H1 (cell line): ENCODE results near the gene EPRS1. TPM values are rescaled to one million over a fixed set of nuclear protein-coding genes. Genes with fewer than 3 reads are reported as not detected.

ENCODE experiments used
- CTCF ChIA-PET: fragments of 300-600 bp; sonication (Branson Sonifier 250); formaldehyde crosslinking; loops from one replicate; lab custom pipeline; 2021; ENCODE audit not compliant: partially characterized antibody; lab: Charles Lee
- POLR2A ChIA-PET: fragments of 300-600 bp; sonication (Branson Sonifier 250); formaldehyde crosslinking; loops from one replicate; lab custom pipeline; 2021; ENCODE audit warnings: inconsistent platforms; ENCODE audit not compliant: partially characterized antibody; lab: Charles Lee
- DNase-seq, 2 experiments: peaks; one replicate each; pipeline versions ENCODE4 v3.0.0 to v3.0.0-alpha.2; 2010 to 2022; ENCODE audit warnings: low spot score in 2 of 2, low read depth in 1 of 2, mixed read lengths in 1 of 2
- FAIRE-seq: peaks from 2 replicates; lab custom pipeline; 2011; peaks lifted over from hg19 to GRCh38; lab: Jason Lieb, UNC
- H2AFZ ChIP-seq: 2 replicates; pipeline ENCODE4 v1.8.1; 2012; ENCODE audit warnings: low read length, inconsistent platforms
- H2AK5ac ChIP-seq: 2 replicates; pipeline ENCODE4 v1.6.1; 2013; ENCODE audit warnings: low read depth, low read length
- H2BK120ac ChIP-seq: replicated peaks from 2 replicates; pipeline ENCODE3; 2013; ENCODE audit warnings: low read depth, low read length, inconsistent platforms
- H2BK12ac ChIP-seq: 2 replicates; pipeline ENCODE4 v1.6.1; 2013; ENCODE audit warnings: low read depth, low read length
- H2BK15ac ChIP-seq: 2 replicates; pipeline ENCODE4 v1.6.1; 2013; ENCODE audit warnings: low read length
- H2BK20ac ChIP-seq: 2 replicates; pipeline ENCODE4 v1.6.1; 2013; ENCODE audit warnings: low read length
- H2BK5ac ChIP-seq: 2 replicates; pipeline ENCODE4 v1.6.1; 2013; ENCODE audit warnings: low read depth, low read length
- H3K14ac ChIP-seq: 2 replicates; pipeline ENCODE4 v1.6.1; 2013; ENCODE audit warnings: inconsistent platforms; ENCODE audit not compliant: insufficient read length
- H3K18ac ChIP-seq: 2 replicates; pipeline ENCODE4 v1.6.1; 2013; ENCODE audit warnings: low read length; ENCODE audit errors: extremely low read depth
- H3K23ac ChIP-seq: 2 replicates; pipeline ENCODE4 v1.6.1; 2013; ENCODE audit warnings: inconsistent platforms; ENCODE audit not compliant: insufficient read length
- H3K23me2 ChIP-seq: 2 replicates; pipeline ENCODE4 v1.6.1; 2013; ENCODE audit warnings: low read depth, low read length
- H3K27ac ChIP-seq: 2 replicates; pipeline ENCODE4 v1.6.1; 2011; ENCODE audit warnings: low read depth, low read length, inconsistent platforms
- H3K27me3 ChIP-seq, 4 experiments: replicated peaks in 1 of 4; 1 replicate in 1 of 4; 2 replicates in 3 of 4; pipeline versions ENCODE4 v1.6.1 to v1.8.1; 2011 to 2013; ENCODE audit warnings: low read length in 3 of 4, mild to moderate bottlenecking in 3 of 4, inconsistent platforms in 2 of 4, mixed read lengths in 2 of 4, moderate library complexity in 1 of 4; ENCODE audit not compliant: control insufficient read depth in 3 of 4, insufficient read depth in 3 of 4; ENCODE audit errors: extremely low read depth in 1 of 4
- H3K36me3 ChIP-seq, 4 experiments: 2 replicates each; pipeline versions ENCODE4 v1.6.1 to v1.8.1; 2011 to 2013; ENCODE audit warnings: mild to moderate bottlenecking in 4 of 4, low read length in 3 of 4, moderate library complexity in 2 of 4, control low read depth in 1 of 4, inconsistent platforms in 1 of 4; ENCODE audit not compliant: insufficient read depth in 4 of 4, control insufficient read depth in 2 of 4
- H3K4ac ChIP-seq: replicated peaks from 2 replicates; pipeline ENCODE3; 2013; ENCODE audit warnings: low read length, low read depth, mixed read lengths, inconsistent platforms; ENCODE audit not compliant: insufficient read length
- H3K4me1 ChIP-seq, 4 experiments: replicated peaks in 1 of 4; 1 replicate in 1 of 4; 2 replicates in 3 of 4; pipeline versions ENCODE4 v1.6.1 to v1.8.1; 2011 to 2013; ENCODE audit warnings: low read length in 3 of 4, inconsistent platforms in 2 of 4, mixed read lengths in 1 of 4; ENCODE audit not compliant: insufficient read depth in 4 of 4, control insufficient read depth in 3 of 4
- H3K4me2 ChIP-seq, 2 experiments: 2 replicates each; pipeline versions ENCODE4 v1.6.1 to v1.8.1; 2011 to 2013; ENCODE audit warnings: low read depth in 2 of 2, low read length in 2 of 2, control low read depth in 1 of 2, inconsistent platforms in 1 of 2, mild to moderate bottlenecking in 1 of 2; ENCODE audit not compliant: insufficient read depth in 1 of 2
- H3K4me3 ChIP-seq, 4 experiments: fragments of 200-600, 300-600 bp in 1 of 4; sonication (generic), shearing (Covaris generic), sonication (Bioruptor Twin) in 1 of 4; 2 replicates each; pipeline versions ENCODE4 v1.5.1 to v1.8.1; 2011 to 2016; ENCODE audit warnings: low read length in 4 of 4, low read depth in 3 of 4, control low read depth in 2 of 4, inconsistent platforms in 2 of 4, mild to moderate bottlenecking in 2 of 4, mixed read lengths in 1 of 4, moderate library complexity in 1 of 4; ENCODE audit not compliant: insufficient read depth in 2 of 4; ENCODE audit errors: extremely low read depth in 1 of 4
- H3K56ac ChIP-seq: replicated peaks from 2 replicates; pipeline ENCODE3; 2013; ENCODE audit warnings: low read depth, mild to moderate bottlenecking, mixed read lengths, low read length, inconsistent platforms; ENCODE audit not compliant: insufficient read length
- H3K79me1 ChIP-seq: 2 replicates; pipeline ENCODE4 v1.6.1; 2013; ENCODE audit warnings: low read depth, low read length, control low read depth
- H3K79me2 ChIP-seq, 2 experiments: 2 replicates each; pipeline versions ENCODE4 v1.6.1 to v1.8.1; 2012 to 2013; ENCODE audit warnings: low read length in 2 of 2, mild to moderate bottlenecking in 2 of 2, inconsistent platforms in 1 of 2; ENCODE audit not compliant: insufficient read depth in 2 of 2, control insufficient read depth in 1 of 2
- H3K9ac ChIP-seq, 4 experiments: replicated peaks in 1 of 4; 1 replicate in 1 of 4; 2 replicates in 3 of 4; pipeline versions ENCODE4 v1.6.1 to v1.8.1; 2011 to 2013; ENCODE audit warnings: low read depth in 3 of 4, low read length in 3 of 4, control low read depth in 2 of 4, mild to moderate bottlenecking in 2 of 4, moderate library complexity in 2 of 4, inconsistent platforms in 1 of 4; ENCODE audit errors: extremely low read depth in 1 of 4
- H3K9me3 ChIP-seq, 2 experiments: 2 replicates each; pipeline versions ENCODE4 v1.6.1 to v1.8.1; 2012 to 2013; ENCODE audit warnings: mild to moderate bottlenecking in 2 of 2, moderate library complexity in 2 of 2, control low read depth in 1 of 2, inconsistent platforms in 1 of 2, low read depth in 1 of 2, low read length in 1 of 2, mixed read lengths in 1 of 2; ENCODE audit not compliant: insufficient read depth in 2 of 2
- H4K20me1 ChIP-seq, 2 experiments: replicated peaks in 1 of 2; 2 replicates each; pipeline versions ENCODE3 to v1.8.1; 2011 to 2013; ENCODE audit warnings: inconsistent platforms in 2 of 2, low read length in 2 of 2, mild to moderate bottlenecking in 1 of 2; ENCODE audit not compliant: insufficient read depth in 2 of 2, control insufficient read depth in 1 of 2
- H4K5ac ChIP-seq: 2 replicates; pipeline ENCODE4 v1.6.1; 2013; ENCODE audit warnings: low read length, low read depth, mixed read lengths, inconsistent platforms; ENCODE audit not compliant: insufficient read length
- H4K8ac ChIP-seq: 2 replicates; pipeline ENCODE4 v1.8.0; 2013; ENCODE audit warnings: mild to moderate bottlenecking, moderate library complexity, low read length, inconsistent platforms; ENCODE audit not compliant: insufficient read depth; ENCODE audit errors: extremely low read depth
- H4K91ac ChIP-seq: replicated peaks from 2 replicates; pipeline ENCODE3; 2013; ENCODE audit warnings: low read length, mixed read lengths, inconsistent platforms; ENCODE audit not compliant: insufficient read length
- EP300 ChIP-seq, 2 experiments: IDR thresholded peaks; 1 replicate in 1 of 2; 2 replicates in 1 of 2; pipeline ENCODE4 v1.6.1; 2011 to 2012; ENCODE audit warnings: low read depth in 2 of 2, low read length in 2 of 2, mild to moderate bottlenecking in 2 of 2, borderline replicate concordance in 1 of 2, inconsistent platforms in 1 of 2, moderate library complexity in 1 of 2
- GABPA ChIP-seq: IDR thresholded peaks from 2 replicates; pipeline ENCODE4 v1.6.1; 2011; ENCODE audit warnings: mild to moderate bottlenecking, low read length, moderate library complexity, borderline replicate concordance; ENCODE audit not compliant: insufficient read depth
- JUND ChIP-seq: IDR thresholded peaks from 2 replicates; pipeline ENCODE4 v1.6.1; 2011; ENCODE audit warnings: mild to moderate bottlenecking, improper control_type of control experiment, low read length
- POLR2A ChIP-seq, 2 experiments: IDR thresholded peaks; 1 replicate in 1 of 2; 2 replicates in 1 of 2; pipeline ENCODE4 v1.6.1; 2011; ENCODE audit warnings: low read depth in 2 of 2, low read length in 2 of 2, mild to moderate bottlenecking in 2 of 2; ENCODE audit errors: control extremely low read depth in 1 of 2
- RNF2 ChIP-seq: fragments of 200-900, 300-1000 bp; sonication (generic); IDR thresholded peaks from 2 replicates; pipeline ENCODE4 v1.7.1; 2016; ENCODE audit warnings: borderline replicate concordance, low read depth, mild to moderate bottlenecking, antibody characterized with exemption, low read length; ENCODE audit not compliant: poor library complexity, severe bottlenecking; ENCODE audit errors: missing control alignments
- RXRA ChIP-seq: IDR thresholded peaks from 2 replicates; pipeline ENCODE4 v1.6.1; 2011; ENCODE audit warnings: low read depth, mild to moderate bottlenecking, low read length, moderate library complexity; ENCODE audit not compliant: insufficient read depth
- SP1 ChIP-seq: IDR thresholded peaks from 2 replicates; pipeline ENCODE4 v1.6.1; 2011; ENCODE audit warnings: low read depth, low read length
- SP2 ChIP-seq: IDR thresholded peaks from 2 replicates; pipeline ENCODE4 v1.6.1; 2012; ENCODE audit warnings: mild to moderate bottlenecking, low read length, inconsistent platforms
- TEAD4 ChIP-seq: IDR thresholded peaks from 2 replicates; pipeline ENCODE4 v1.6.1; 2012; ENCODE audit warnings: low read depth, low read length, inconsistent platforms, mixed read lengths
- WGBS, 2 experiments: shearing (Covaris generic) in 1 of 2; methylation state at CpG; one replicate each; pipeline versions ENCODE4 v1.1.6 to v1.1.7; 2013 to 2015; ENCODE audit warnings: low lambda C conversion rate in 2 of 2, mixed read lengths in 2 of 2, inconsistent platforms in 1 of 2, low coverage in 1 of 2, missing lambda C conversion rate in 1 of 2; ENCODE audit not compliant: insufficient replicate concordance in 2 of 2, insufficient coverage in 1 of 2, insufficient read length in 1 of 2; ENCODE audit errors: extremely low coverage in 1 of 2, missing lambda C conversion rate in 1 of 2; 5-methylcytosine and 5-hydroxymethylcytosine counted together
- polyA plus RNA-seq, 7 experiments: library from polyadenylated mRNA; depleted of rRNA in 3 of 7; stranded (reverse) in 5 of 7; unstranded in 2 of 7; fragments of >200 nt in 5 of 7; fragments of 200-250 nt in 2 of 7; gene quantifications; 1 replicate in 5 of 7; 2 replicates in 1 of 7; 4 replicates in 1 of 7; pipeline versions ENCODE4 v1.2.1 to v1.2.3, GENCODE V29; 2011 to 2013; ENCODE audit warnings: missing spikeins in 2 of 7, mixed read lengths in 2 of 7
- total RNA-seq: library from RNA; stranded (reverse); fragmentation: NEBNext Ultra II Directional; extraction: Animal tissue kit (Norgen Biotek cat#: 25700); gene quantifications from 2 replicates; pipeline ENCODE4 v1.2.1, GENCODE V29; 2021
- TF ChIP-seq, protein P1 (sequence below): IDR thresholded peaks from 2 replicates; pipeline ENCODE4 v1.6.1; 2012; ENCODE audit warnings: inconsistent platforms

EPRS1 gene
- total and polyA plus RNA-seq, 2 of the 8 experiments (the other 6 are each of a cell fraction or from before 2014, with no cell fraction given) = 38.4 to 171 TPM

- Histone ChIP-seq H3K23ac (no peak overlapping the region), H2BK120ac (no peak overlapping the region), H3K36me3 (peaks cover 2 to 48% (median 11%) of the 10 kb centered on the region in 4 experiments; a peak in 5 of 8 replicates), H2BK20ac (no peak overlapping the region), H4K91ac (no peak overlapping the region), H2BK15ac (no peak overlapping the region), H3K18ac (no peak overlapping the region), H3K4ac (no peak overlapping the region), H2BK12ac (no peak overlapping the region), H2BK5ac (no peak overlapping the region), H4K20me1 (no peaks in the 10 kb centered on the region), H3K23me2 (no peaks in the 10 kb centered on the region), H3K9me3 (no peaks in the 10 kb centered on the region), H2AFZ (no peak overlapping the region), H3K79me2 (peaks cover 0 to 15% of the 10 kb centered on the region in 2 experiments; a peak in 2 of 4 replicates), H3K4me1 (no peaks in the 10 kb centered on the region), H3K14ac (no peak overlapping the region), H4K5ac (no peak overlapping the region), H3K4me3 (no peak overlapping the region), H3K79me1 (no peaks in the 10 kb centered on the region), H3K4me2 (no peak overlapping the region), H4K8ac (no peak overlapping the region), H3K9ac (no peak overlapping the region), H3K27me3 (no peaks in the 10 kb centered on the region), H2AK5ac (no peak overlapping the region), H3K56ac (no peak overlapping the region), H3K27ac (no peak overlapping the region)
- ChIA-PET POLR2A (interaction anchor here (1.2 to 2.1 kb wide), 2 partner anchors 9 to 13 kb away, joined by 3 to 6 read pairs; no protein-coding TSS in a partner anchor), CTCF (interaction anchor here (0.7 kb wide), 1 partner anchor 9 kb away, joined by 3 read pairs; no protein-coding TSS in a partner anchor)
- TF ChIP-seq, protein P1, sequence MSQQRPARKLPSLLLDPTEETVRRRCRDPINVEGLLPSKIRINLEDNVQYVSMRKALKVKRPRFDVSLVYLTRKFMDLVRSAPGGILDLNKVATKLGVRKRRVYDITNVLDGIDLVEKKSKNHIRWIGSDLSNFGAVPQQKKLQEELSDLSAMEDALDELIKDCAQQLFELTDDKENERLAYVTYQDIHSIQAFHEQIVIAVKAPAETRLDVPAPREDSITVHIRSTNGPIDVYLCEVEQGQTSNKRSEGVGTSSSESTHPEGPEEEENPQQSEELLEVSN = no peak
- TF ChIP-seq SP1 (no peak), EP300 (IDR thresholded peaks at IDR 0.05; ENCODE audit: borderline replicate concordance in 1 of 2, low read depth in 2 of 2, low read length in 2 of 2) (no peak), SP2 (no peak), RNF2 (no peak), JUND (no peak), GABPA (no peak), TEAD4 (no peak), POLR2A (IDR thresholded peaks at IDR 0.05; ENCODE audit: control extremely low read depth in 1 of 2, low read depth in 2 of 2, low read length in 2 of 2) (no peak), RXRA (no peak)
- FAIRE-seq = no peak
- no peak for DNase-seq
- WGBS, 2 experiments = 89% methylated on average over 2 of the region's 2 CpGs; no CpG with 5 or more reads in 1 of the 2 experiments
Observed at GRCh38 chr1:220031287-220031686, 15.0 kb downstream of the EPRS1 start.
